RPMI8226 (cell line): ENCODE data around the gene MED16.
"Not testable (repeated sequence)": the region's sequence is repeated elsewhere in the genome, so short reads cannot be mapped to it uniquely, and the experiment has no call there.

Experiments used
- DNase-seq: peaks from one replicate; pipeline ENCODE4 v3.0.0-alpha.2; 2015

MED16 gene

GRCh38 chr19:869245-870177 is 23.5 kb downstream of the MED16 start:
- DNase-seq, result no peak

- DNase-seq, result no peak
Measured at GRCh38 chr19:868458-869244, 24.3 kb downstream of the MED16 start.

DNA sequence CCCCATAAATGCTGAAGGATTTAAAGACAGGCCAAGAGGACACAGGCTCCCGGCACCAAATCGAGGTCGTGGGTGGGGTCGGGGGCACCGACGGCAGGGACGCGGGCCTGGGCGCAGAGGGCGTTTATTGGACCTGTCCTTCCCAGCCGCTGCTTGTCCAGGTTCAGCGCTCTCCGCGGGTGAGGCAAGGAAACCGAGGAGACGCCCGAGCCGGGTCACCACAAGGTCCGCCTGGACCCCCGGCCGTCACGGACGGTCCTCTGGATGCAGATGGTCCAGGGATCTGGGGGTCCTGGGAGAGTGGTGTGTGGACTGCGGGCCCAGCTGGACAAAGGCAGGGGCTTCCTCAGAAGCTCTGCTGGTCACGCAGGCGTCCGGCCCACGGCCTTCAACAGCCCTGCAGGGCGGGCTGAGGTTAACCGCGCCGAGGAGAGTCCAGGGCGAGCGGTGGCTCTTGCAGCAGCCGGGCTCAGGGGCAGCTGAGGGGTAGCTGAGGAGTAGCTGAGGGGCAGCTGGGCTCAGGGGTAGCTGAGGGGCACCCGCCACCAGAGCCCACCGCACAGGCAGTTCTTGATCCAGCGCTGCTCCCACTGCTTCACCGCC is 25.0 kb downstream of the MED16 start:
- DNase-seq, result no peak

DNA sequence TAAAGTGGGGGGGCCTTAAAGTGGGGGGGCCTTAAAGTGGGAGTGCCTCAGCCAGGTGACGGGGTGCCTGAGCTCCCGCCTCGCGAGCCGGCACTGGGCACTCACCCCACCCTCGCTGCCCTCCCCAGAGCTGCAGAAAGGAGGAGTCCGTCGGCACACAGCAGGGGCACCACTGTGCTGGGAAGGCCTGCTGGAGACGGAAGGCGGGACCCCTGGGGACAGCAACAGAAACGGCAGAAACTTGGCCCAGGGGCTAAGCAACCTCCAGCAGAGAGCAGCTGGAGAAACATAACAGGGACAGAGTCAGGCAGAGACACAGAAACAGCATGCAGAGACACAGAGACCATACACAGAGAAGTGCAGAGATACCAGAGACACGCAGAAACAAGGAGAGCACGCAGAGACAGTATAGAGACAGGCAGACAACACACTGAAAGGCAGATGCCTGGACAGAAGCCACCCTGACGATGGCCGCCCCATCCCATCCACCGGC is 25.6 kb downstream of the MED16 start:
- DNase-seq, result no peak

GRCh38 chr19:866769-867300 is 26.2 kb downstream of the MED16 start:
- no peak for DNase-seq

DNA sequence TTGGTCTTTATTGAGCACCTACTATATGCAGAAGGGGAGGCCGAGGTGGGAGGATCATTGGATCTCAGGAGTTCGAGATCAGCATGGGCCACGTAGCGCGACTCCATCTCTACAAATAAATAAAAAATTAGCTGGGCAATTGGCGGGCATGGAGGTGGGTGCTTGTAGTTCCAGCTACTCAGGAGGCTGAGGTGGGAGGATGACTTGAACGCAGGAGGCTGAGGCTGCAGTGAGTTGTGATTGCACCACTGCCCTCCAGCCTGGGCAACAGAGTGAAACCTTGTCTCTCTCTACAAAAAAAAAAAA is 29.7 kb downstream of the MED16 start:
- no peak for DNase-seq

DNA sequence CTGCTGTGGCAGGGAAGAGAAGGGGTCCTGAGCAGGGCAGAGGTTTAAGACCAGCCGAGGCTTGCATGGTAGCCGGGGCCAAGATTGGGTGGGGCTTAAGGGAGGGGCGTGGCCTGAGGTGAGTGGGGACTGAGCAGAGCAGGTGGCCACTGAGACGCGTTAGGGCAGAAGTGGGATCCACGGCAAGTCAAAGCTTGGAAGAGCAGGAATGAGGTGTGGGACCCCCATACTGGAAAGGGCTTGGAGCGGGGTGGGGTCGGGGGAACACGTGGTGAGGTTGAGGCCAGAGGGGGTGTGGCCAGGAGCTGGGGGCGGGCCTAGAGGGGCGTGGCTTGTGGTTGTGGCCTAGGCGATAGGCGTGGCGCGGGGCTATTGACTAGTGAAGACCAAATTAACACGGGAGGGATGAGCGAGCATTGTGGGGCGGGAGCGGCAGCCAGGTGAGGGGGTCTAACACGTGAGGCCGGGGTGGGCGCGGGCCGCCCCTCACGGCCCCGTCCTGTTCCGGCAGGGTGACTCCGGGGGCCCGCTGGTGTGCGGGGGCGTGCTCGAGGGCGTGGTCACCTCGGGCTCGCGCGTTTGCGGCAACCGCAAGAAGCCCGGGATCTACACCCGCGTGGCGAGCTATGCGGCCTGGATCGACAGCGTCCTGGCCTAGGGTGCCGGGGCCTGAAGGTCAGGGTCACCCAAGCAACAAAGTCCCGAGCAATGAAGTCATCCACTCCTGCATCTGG is 30.2 kb downstream of the MED16 start:
- peak; percentile 52 for DNase-seq

DNA sequence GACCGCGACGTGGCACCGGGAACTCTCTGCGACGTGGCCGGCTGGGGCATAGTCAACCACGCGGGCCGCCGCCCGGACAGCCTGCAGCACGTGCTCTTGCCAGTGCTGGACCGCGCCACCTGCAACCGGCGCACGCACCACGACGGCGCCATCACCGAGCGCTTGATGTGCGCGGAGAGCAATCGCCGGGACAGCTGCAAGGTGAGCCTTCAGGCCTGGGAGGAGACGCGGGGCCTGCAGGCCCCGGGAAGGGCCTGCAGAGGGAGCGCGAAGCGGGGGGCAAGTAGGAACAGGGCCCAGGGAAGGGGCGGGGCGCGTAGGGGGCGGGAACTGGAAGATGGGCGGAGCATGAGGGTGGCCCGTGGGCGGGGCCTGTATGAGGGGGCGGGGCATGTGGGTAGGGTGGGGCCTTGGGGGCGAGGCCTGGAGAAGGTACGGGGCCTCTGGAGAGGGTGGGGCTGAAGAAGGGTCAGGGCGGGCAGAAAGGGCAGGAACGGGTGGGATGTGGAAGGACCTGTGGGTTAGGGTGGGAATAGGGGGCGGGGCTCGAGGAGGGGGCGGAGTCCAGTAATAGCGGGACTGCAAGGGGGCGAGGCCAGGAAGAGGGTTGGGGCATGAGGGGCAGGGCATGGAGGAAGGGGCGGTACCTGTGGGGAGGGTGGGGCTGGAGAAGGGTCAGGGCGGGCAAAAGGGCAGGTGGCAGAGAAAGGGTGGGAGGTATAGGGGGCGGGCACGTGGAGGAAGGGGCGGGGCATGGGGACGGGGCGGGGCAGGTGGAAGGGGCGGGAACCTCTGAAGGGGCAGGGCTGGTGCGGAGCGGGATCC is 31.0 kb downstream of the MED16 start:
- DNase-seq, result peak; percentile 74

DNA sequence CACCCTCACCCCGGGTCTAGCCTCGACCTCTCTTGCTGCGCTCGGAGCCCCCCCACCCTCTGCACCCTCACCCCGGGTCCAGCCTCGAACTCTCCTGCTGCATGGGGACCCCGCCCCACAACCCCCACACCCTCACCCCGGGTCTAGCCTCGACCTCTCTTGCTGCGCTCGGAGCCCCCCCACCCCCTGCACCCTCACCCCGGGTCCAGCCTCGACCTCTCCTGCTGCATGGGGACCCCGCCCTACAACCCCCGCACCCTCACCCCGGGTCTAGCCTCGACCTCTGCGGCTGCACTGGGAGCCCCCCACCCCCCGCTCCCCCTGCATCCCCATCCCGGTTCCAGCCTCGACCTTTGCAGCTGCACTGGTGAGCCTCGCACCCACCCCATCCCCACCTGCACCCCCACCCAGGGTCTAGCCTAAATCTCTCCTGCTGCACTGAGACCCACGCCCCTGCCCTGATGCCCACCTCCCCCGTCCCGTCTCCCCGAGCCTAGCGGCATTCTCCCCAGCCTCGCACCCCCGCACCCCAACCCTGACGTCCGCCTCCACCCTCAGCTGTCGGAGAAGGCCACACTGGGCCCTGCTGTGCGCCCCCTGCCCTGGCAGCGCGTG is 31.7 kb downstream of the MED16 start:
- DNase-seq, result no peak

DNA sequence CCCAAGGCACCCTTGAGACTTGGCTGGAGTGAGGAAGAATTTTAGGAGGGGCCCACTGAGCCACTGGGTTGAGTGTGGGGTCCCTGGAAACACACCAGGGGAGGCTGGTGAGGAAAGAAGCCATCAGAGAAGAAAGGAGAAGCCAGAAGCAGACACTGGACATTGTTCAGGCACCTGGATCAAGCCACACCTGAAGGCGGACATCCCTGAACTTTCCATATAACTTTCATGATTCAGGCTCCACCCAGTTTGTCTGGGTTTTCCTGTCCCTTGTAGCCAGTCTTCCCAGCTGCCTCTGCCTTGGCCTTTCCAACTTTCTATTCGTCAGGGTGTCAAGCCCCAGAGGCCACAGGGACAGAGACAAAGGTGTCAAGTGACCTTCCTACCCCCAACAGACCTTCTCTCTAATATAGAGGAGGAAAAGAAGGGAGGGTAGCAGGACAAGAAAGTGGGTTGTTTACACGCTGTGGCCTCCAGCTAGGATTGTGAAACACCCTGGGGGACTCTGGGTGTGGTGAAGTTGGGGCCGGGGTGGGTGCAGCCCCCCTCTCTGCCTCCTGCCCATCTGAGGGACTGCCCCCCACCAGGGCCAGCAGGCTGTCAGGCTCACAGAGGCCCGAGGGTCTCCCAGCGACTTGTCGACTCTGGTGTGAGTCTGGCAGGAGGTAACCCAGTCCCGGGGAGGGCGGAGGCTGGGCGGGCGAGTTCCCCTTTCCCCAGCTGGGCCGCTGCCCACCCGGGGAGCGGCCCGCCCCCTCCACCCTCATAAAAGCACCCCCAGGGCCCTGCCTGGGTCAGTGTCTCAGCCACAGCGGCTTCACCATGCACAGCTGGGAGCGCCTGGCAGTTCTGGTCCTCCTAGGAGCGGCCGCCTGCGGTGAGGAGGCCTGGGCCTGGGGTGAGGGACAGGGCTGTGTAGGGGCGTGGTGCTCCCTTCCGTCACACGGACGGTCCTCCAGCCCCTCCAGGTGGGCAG is 33.8 kb downstream of the MED16 start, which contains the start of gene CFD:
CFD (plus strand) TSS at position 797 of the 976 bp plus-strand sequence; CDS start at position 823, 26 bp downstream.
- DNase-seq, result no peak

- no peak for DNase-seq
Measured at GRCh38 chr19:858284-858683, 34.7 kb downstream of the MED16 start.

- DNase-seq, result no peak
Measured at GRCh38 chr19:855566-856120, 37.3 kb downstream of the MED16 start.

- DNase-seq, result no peak
Measured at GRCh38 chr19:855142-855541, 37.8 kb downstream of the MED16 start.

GRCh38 chr19:854549-854948 is 38.4 kb downstream of the MED16 start:
- DNase-seq, result peak; percentile 16

DNA sequence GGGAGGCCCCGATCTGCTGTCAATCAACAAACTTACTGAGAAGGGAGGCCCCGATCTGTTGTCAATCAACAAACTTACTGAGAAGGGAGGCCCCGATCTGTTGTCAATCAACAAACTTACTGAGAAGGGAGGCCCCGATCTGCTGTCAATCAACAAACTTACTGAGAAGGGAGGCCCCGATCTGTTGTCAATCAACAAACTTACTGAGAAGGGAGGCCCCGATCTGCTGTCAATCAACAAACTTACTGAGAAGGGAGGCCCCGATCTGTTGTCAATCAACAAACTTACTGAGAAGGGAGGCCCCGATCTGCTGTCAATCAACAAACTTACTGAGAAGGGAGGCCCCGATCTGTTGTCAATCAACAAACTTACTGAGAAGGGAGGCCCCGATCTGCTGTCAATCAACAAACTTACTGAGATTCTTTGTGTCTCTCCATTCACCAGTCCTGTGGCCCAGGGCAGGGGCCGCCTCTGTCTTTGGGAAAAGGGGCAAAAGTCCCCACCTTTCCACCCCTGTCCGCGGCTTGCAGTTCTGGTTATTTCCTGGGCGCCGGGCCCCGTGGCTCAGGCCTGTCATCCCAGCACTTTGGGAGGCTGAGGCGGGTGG is 39.3 kb downstream of the MED16 start:
- DNase-seq, result not testable (repeated sequence)

GRCh38 chr19:853014-853585 is 39.9 kb downstream of the MED16 start:
- DNase-seq, result no peak

DNA sequence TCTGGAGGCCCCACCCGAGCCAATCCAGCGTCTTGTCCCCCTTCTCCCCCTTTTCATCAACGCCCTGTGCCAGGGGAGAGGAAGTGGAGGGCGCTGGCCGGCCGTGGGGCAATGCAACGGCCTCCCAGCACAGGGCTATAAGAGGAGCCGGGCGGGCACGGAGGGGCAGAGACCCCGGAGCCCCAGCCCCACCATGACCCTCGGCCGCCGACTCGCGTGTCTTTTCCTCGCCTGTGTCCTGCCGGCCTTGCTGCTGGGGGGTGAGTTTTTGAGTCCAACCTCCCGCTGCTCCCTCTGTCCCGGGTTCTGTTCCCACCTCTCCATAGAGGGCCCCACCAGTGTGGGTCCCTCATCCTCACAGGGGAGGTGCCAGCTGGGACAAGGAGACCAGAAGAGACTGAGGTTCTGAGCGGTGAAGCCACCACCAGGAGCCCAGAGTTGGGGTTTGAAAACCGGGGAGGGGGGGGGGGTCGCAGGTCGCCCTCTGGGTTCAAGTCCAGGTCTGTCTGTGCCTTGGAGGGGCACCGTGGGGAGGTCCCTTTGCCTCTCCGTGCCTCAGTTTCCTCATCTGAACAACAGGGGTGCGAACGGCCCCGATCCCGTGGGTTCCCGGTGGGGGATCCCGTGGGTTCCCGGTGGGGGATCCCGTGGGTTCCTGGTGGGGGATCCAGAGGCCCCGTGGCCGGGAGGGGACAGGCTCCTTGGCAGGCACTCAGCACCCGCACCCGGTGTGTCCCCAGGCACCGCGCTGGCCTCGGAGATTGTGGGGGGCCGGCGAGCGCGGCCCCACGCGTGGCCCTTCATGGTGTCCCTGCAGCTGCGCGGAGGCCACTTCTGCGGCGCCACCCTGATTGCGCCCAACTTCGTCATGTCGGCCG is 40.6 kb downstream of the MED16 start, which contains the start of gene ELANE:
ELANE (plus strand) TSS at position 168 of the 878 bp plus-strand sequence; CDS start at position 194, 26 bp downstream.
- DNase-seq, result no peak
